H1 (cell line): ENCODE data around the gene SBNO2. TPM values are rescaled to one million over a fixed set of nuclear protein-coding genes. Genes with fewer than 3 reads are reported as not detected.

Experiments used
- CTCF ChIA-PET: fragments of 300-600 bp; sonication (Branson Sonifier 250); formaldehyde crosslinking; loops from one replicate; lab custom pipeline; 2021; ENCODE audit not compliant: partially characterized antibody; lab: Charles Lee
- POLR2A ChIA-PET: fragments of 300-600 bp; sonication (Branson Sonifier 250); formaldehyde crosslinking; loops from one replicate; lab custom pipeline; 2021; ENCODE audit warnings: inconsistent platforms; ENCODE audit not compliant: partially characterized antibody; lab: Charles Lee
- DNase-seq, 2 experiments: peaks; one replicate each; pipeline versions ENCODE4 v3.0.0 to v3.0.0-alpha.2; 2010 to 2022; ENCODE audit warnings: low spot score in 2 of 2, low read depth in 1 of 2, mixed read lengths in 1 of 2
- FAIRE-seq: peaks from 2 replicates; lab custom pipeline; 2011; peaks lifted over from hg19 to GRCh38; lab: Jason Lieb, UNC
- H2AFZ ChIP-seq: 2 replicates; pipeline ENCODE4 v1.8.1; 2012; ENCODE audit warnings: low read length, inconsistent platforms
- H2AK5ac ChIP-seq: 2 replicates; pipeline ENCODE4 v1.6.1; 2013; ENCODE audit warnings: low read depth, low read length
- H2BK120ac ChIP-seq: replicated peaks from 2 replicates; pipeline ENCODE3; 2013; ENCODE audit warnings: low read depth, low read length, inconsistent platforms
- H2BK12ac ChIP-seq: 2 replicates; pipeline ENCODE4 v1.6.1; 2013; ENCODE audit warnings: low read depth, low read length
- H2BK15ac ChIP-seq: 2 replicates; pipeline ENCODE4 v1.6.1; 2013; ENCODE audit warnings: low read length
- H2BK20ac ChIP-seq: 2 replicates; pipeline ENCODE4 v1.6.1; 2013; ENCODE audit warnings: low read length
- H2BK5ac ChIP-seq: 2 replicates; pipeline ENCODE4 v1.6.1; 2013; ENCODE audit warnings: low read depth, low read length
- H3K14ac ChIP-seq: 2 replicates; pipeline ENCODE4 v1.6.1; 2013; ENCODE audit warnings: inconsistent platforms; ENCODE audit not compliant: insufficient read length
- H3K18ac ChIP-seq: 2 replicates; pipeline ENCODE4 v1.6.1; 2013; ENCODE audit warnings: low read length; ENCODE audit errors: extremely low read depth
- H3K23ac ChIP-seq: 2 replicates; pipeline ENCODE4 v1.6.1; 2013; ENCODE audit warnings: inconsistent platforms; ENCODE audit not compliant: insufficient read length
- H3K23me2 ChIP-seq: 2 replicates; pipeline ENCODE4 v1.6.1; 2013; ENCODE audit warnings: low read depth, low read length
- H3K27ac ChIP-seq: 2 replicates; pipeline ENCODE4 v1.6.1; 2011; ENCODE audit warnings: low read depth, low read length, inconsistent platforms
- H3K27me3 ChIP-seq, 4 experiments: replicated peaks in 1 of 4; 1 replicate in 1 of 4; 2 replicates in 3 of 4; pipeline versions ENCODE4 v1.6.1 to v1.8.1; 2011 to 2013; ENCODE audit warnings: low read length in 3 of 4, mild to moderate bottlenecking in 3 of 4, inconsistent platforms in 2 of 4, mixed read lengths in 2 of 4, moderate library complexity in 1 of 4; ENCODE audit not compliant: control insufficient read depth in 3 of 4, insufficient read depth in 3 of 4; ENCODE audit errors: extremely low read depth in 1 of 4
- H3K36me3 ChIP-seq, 4 experiments: 2 replicates each; pipeline versions ENCODE4 v1.6.1 to v1.8.1; 2011 to 2013; ENCODE audit warnings: mild to moderate bottlenecking in 4 of 4, low read length in 3 of 4, moderate library complexity in 2 of 4, control low read depth in 1 of 4, inconsistent platforms in 1 of 4; ENCODE audit not compliant: insufficient read depth in 4 of 4, control insufficient read depth in 2 of 4
- H3K4ac ChIP-seq: replicated peaks from 2 replicates; pipeline ENCODE3; 2013; ENCODE audit warnings: low read length, low read depth, mixed read lengths, inconsistent platforms; ENCODE audit not compliant: insufficient read length
- H3K4me1 ChIP-seq, 4 experiments: replicated peaks in 1 of 4; 1 replicate in 1 of 4; 2 replicates in 3 of 4; pipeline versions ENCODE4 v1.6.1 to v1.8.1; 2011 to 2013; ENCODE audit warnings: low read length in 3 of 4, inconsistent platforms in 2 of 4, mixed read lengths in 1 of 4; ENCODE audit not compliant: insufficient read depth in 4 of 4, control insufficient read depth in 3 of 4
- H3K4me2 ChIP-seq, 2 experiments: 2 replicates each; pipeline versions ENCODE4 v1.6.1 to v1.8.1; 2011 to 2013; ENCODE audit warnings: low read depth in 2 of 2, low read length in 2 of 2, control low read depth in 1 of 2, inconsistent platforms in 1 of 2, mild to moderate bottlenecking in 1 of 2; ENCODE audit not compliant: insufficient read depth in 1 of 2
- H3K4me3 ChIP-seq, 4 experiments: fragments of 200-600, 300-600 bp in 1 of 4; sonication (generic), shearing (Covaris generic), sonication (Bioruptor Twin) in 1 of 4; 2 replicates each; pipeline versions ENCODE4 v1.5.1 to v1.8.1; 2011 to 2016; ENCODE audit warnings: low read length in 4 of 4, low read depth in 3 of 4, control low read depth in 2 of 4, inconsistent platforms in 2 of 4, mild to moderate bottlenecking in 2 of 4, mixed read lengths in 1 of 4, moderate library complexity in 1 of 4; ENCODE audit not compliant: insufficient read depth in 2 of 4; ENCODE audit errors: extremely low read depth in 1 of 4
- H3K56ac ChIP-seq: replicated peaks from 2 replicates; pipeline ENCODE3; 2013; ENCODE audit warnings: low read depth, mild to moderate bottlenecking, mixed read lengths, low read length, inconsistent platforms; ENCODE audit not compliant: insufficient read length
- H3K79me1 ChIP-seq: 2 replicates; pipeline ENCODE4 v1.6.1; 2013; ENCODE audit warnings: low read depth, low read length, control low read depth
- H3K79me2 ChIP-seq, 2 experiments: 2 replicates each; pipeline versions ENCODE4 v1.6.1 to v1.8.1; 2012 to 2013; ENCODE audit warnings: low read length in 2 of 2, mild to moderate bottlenecking in 2 of 2, inconsistent platforms in 1 of 2; ENCODE audit not compliant: insufficient read depth in 2 of 2, control insufficient read depth in 1 of 2
- H3K9ac ChIP-seq, 4 experiments: replicated peaks in 1 of 4; 1 replicate in 1 of 4; 2 replicates in 3 of 4; pipeline versions ENCODE4 v1.6.1 to v1.8.1; 2011 to 2013; ENCODE audit warnings: low read depth in 3 of 4, low read length in 3 of 4, control low read depth in 2 of 4, mild to moderate bottlenecking in 2 of 4, moderate library complexity in 2 of 4, inconsistent platforms in 1 of 4; ENCODE audit errors: extremely low read depth in 1 of 4
- H3K9me3 ChIP-seq, 2 experiments: 2 replicates each; pipeline versions ENCODE4 v1.6.1 to v1.8.1; 2012 to 2013; ENCODE audit warnings: mild to moderate bottlenecking in 2 of 2, moderate library complexity in 2 of 2, control low read depth in 1 of 2, inconsistent platforms in 1 of 2, low read depth in 1 of 2, low read length in 1 of 2, mixed read lengths in 1 of 2; ENCODE audit not compliant: insufficient read depth in 2 of 2
- H4K20me1 ChIP-seq, 2 experiments: replicated peaks in 1 of 2; 2 replicates each; pipeline versions ENCODE3 to v1.8.1; 2011 to 2013; ENCODE audit warnings: inconsistent platforms in 2 of 2, low read length in 2 of 2, mild to moderate bottlenecking in 1 of 2; ENCODE audit not compliant: insufficient read depth in 2 of 2, control insufficient read depth in 1 of 2
- H4K5ac ChIP-seq: 2 replicates; pipeline ENCODE4 v1.6.1; 2013; ENCODE audit warnings: low read length, low read depth, mixed read lengths, inconsistent platforms; ENCODE audit not compliant: insufficient read length
- H4K8ac ChIP-seq: 2 replicates; pipeline ENCODE4 v1.8.0; 2013; ENCODE audit warnings: mild to moderate bottlenecking, moderate library complexity, low read length, inconsistent platforms; ENCODE audit not compliant: insufficient read depth; ENCODE audit errors: extremely low read depth
- H4K91ac ChIP-seq: replicated peaks from 2 replicates; pipeline ENCODE3; 2013; ENCODE audit warnings: low read length, mixed read lengths, inconsistent platforms; ENCODE audit not compliant: insufficient read length
- EGR1 ChIP-seq: IDR thresholded peaks from 2 replicates; pipeline ENCODE4 v1.6.1; 2011; ENCODE audit warnings: low read depth, low read length, borderline replicate concordance
- KDM4A ChIP-seq: IDR thresholded peaks from one replicate; pipeline ENCODE4 v1.7.1; 2012; ENCODE audit warnings: low read depth, mild to moderate bottlenecking, moderate library complexity, low read length, inconsistent platforms; ENCODE audit not compliant: severe bottlenecking
- KDM5A ChIP-seq: fragments of 200-600 bp; IDR thresholded peaks from 2 replicates; pipeline ENCODE4 v1.7.1; 2012; ENCODE audit warnings: mild to moderate bottlenecking, low read length, inconsistent platforms, mixed read lengths
- SIX5 ChIP-seq: IDR thresholded peaks from 2 replicates; pipeline ENCODE4 v1.6.1; 2011; ENCODE audit warnings: mild to moderate bottlenecking, low read depth, low read length
- SRF ChIP-seq: IDR thresholded peaks from 2 replicates; pipeline ENCODE4 v1.6.1; 2011; ENCODE audit warnings: mild to moderate bottlenecking, low read depth, low read length, moderate library complexity
- WGBS, 2 experiments: shearing (Covaris generic) in 1 of 2; methylation state at CpG; one replicate each; pipeline versions ENCODE4 v1.1.6 to v1.1.7; 2013 to 2015; ENCODE audit warnings: low lambda C conversion rate in 2 of 2, mixed read lengths in 2 of 2, inconsistent platforms in 1 of 2, low coverage in 1 of 2, missing lambda C conversion rate in 1 of 2; ENCODE audit not compliant: insufficient replicate concordance in 2 of 2, insufficient coverage in 1 of 2, insufficient read length in 1 of 2; ENCODE audit errors: extremely low coverage in 1 of 2, missing lambda C conversion rate in 1 of 2; 5-methylcytosine and 5-hydroxymethylcytosine counted together
- polyA plus RNA-seq, 7 experiments: library from polyadenylated mRNA; depleted of rRNA in 3 of 7; stranded (reverse) in 5 of 7; unstranded in 2 of 7; fragments of >200 nt in 5 of 7; fragments of 200-250 nt in 2 of 7; gene quantifications; 1 replicate in 5 of 7; 2 replicates in 1 of 7; 4 replicates in 1 of 7; pipeline versions ENCODE4 v1.2.1 to v1.2.3, GENCODE V29; 2011 to 2013; ENCODE audit warnings: missing spikeins in 2 of 7, mixed read lengths in 2 of 7
- total RNA-seq: library from RNA; stranded (reverse); fragmentation: NEBNext Ultra II Directional; extraction: Animal tissue kit (Norgen Biotek cat#: 25700); gene quantifications from 2 replicates; pipeline ENCODE4 v1.2.1, GENCODE V29; 2021

Gene SBNO2
- total and polyA plus RNA-seq, 2 of the 8 experiments (the other 6 are each of a cell fraction or from before 2014, with no cell fraction given), result 12.2 to 31.4 TPM

DNA sequence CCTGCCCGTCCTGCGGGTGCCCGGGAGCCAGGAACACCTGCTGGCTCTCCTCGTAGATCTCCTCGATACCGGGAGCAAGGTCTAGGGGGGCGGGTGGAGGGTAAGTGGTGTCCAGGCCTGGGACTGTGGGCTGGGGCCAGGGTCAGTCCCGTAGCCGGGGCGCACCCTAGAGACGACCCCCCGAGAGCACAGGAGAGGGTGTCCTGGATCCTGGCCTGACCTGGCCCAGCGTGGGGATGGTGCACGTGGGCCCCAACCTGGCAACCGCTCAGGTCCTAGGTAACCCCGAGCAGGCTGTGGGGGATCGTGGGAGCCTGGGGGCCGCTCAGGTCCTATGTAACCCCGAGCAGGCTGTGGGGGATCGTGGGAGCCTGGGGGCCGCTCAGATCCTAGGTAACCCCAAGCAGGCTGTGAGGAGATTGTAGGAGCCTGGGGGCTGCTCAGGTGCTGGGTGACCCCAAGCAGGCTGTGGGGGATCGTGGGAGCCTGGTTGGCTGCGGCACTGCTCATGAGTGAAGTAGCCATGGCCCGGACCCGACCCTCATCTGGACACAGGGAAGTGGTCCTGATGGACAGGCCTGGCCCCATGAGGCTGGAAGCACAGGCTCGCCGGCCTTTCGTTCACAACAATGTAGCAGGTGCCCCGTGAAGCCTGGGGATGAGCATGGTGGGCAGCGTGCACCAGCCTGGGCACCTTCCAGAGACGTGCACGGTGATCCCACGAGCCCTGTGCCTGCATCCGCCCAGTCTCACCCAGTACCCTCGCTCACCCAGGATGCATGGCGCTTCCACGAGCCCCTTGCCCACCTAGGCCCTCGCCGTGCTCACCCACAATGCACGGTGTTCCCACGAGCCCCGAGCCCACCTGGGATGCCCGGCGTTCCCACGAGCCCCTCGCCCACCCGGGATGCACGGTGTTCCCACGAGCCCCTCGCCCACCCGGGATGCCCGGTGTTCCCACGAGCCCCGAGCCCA lies 64.1 kb downstream of the SBNO2 start:
- CTCF ChIA-PET, result interaction anchor here (0.6 kb wide), 1 partner anchor 10 kb away, joined by 3 read pairs; no protein-coding TSS in a partner anchor
- Histone ChIP-seq H3K27ac (no peak overlapping the region), H2BK20ac (no peak overlapping the region), H3K23me2 (peaks cover 4% of the 10 kb centered on the region; the same call in 1 of the 2 replicates), H3K79me1 (peaks cover 2% of the 10 kb centered on the region), H3K4me3 (no peak overlapping the region), H3K18ac (no peak overlapping the region), H2BK12ac (no peak overlapping the region), H3K79me2 (no peaks in the 10 kb centered on the region; a peak in 1 of 4 replicates), H3K4ac (no peak overlapping the region), H3K4me2 (no peak overlapping the region), H3K36me3 (peaks cover 8 to 43% (median 17%) of the 10 kb centered on the region in 4 experiments; a peak in 6 of 8 replicates), H2AK5ac (no peak overlapping the region), H2BK15ac (no peak overlapping the region), H3K9ac (no peak overlapping the region), H3K14ac (no peak overlapping the region), H3K23ac (no peak overlapping the region), H2AFZ (no peak overlapping the region), H4K5ac (no peak overlapping the region), H3K56ac (no peak overlapping the region), H3K27me3 (no peaks in the 10 kb centered on the region), H2BK120ac (no peak overlapping the region), H2BK5ac (no peak overlapping the region), H4K8ac (peak overlapping the region; percentile 51), H4K91ac (no peak overlapping the region), H3K9me3 (no peaks in the 10 kb centered on the region), H3K4me1 (peaks cover 0 to 11% (median 6%) of the 10 kb centered on the region in 4 experiments; a peak in 5 of 7 replicates), H4K20me1 (peaks cover 7 to 16% of the 10 kb centered on the region in 2 experiments)
- POLR2A ChIA-PET, result interaction anchor here (1.0 to 9.8 kb wide), 2 partner anchors 22 to 120 kb away, joined by 4 to 116 read pairs; no protein-coding TSS in a partner anchor
- 92% methylated on average over 36 of the region's 54 CpGs; no CpG with 5 or more reads in 1 of the 2 experiments for WGBS, 2 experiments
- no peak for FAIRE-seq
- DNase-seq, result no peak
- TF ChIP-seq SIX5 (no peak), EGR1 (no peak), KDM4A (no peak), KDM5A (no peak), SRF (no peak)
